Liver (tissue), 9 donors: Measurements from ENCODE around the gene GALNT9. TPM values are rescaled to one million over a fixed set of nuclear protein-coding genes. Genes with fewer than 3 reads are reported as not detected.

Source experiments
- DNase-seq: peaks from one replicate; pipeline ENCODE4 v3.0.0-alpha.2; 2017; ENCODE audit warnings: low spot score
- H3K27ac ChIP-seq, 2 donors: one replicate each; pipeline ENCODE4 v1.7.0; 2013; ENCODE audit warnings: inconsistent platforms in 2 of 2, low read length in 2 of 2, control low read depth in 1 of 2, low read depth in 1 of 2, mild to moderate bottlenecking in 1 of 2
- H3K27me3 ChIP-seq, 4 donors: one replicate each; pipeline versions ENCODE4 v1.6.1 to v1.7.0; 2013; ENCODE audit warnings: low read length in 3 of 4, inconsistent platforms in 1 of 4, mild to moderate bottlenecking in 1 of 4, moderate library complexity in 1 of 4; ENCODE audit not compliant: control insufficient read depth in 4 of 4, insufficient read depth in 4 of 4
- H3K36me3 ChIP-seq, 4 donors: one replicate each; pipeline versions ENCODE4 v1.6.1 to v1.7.0; 2013; ENCODE audit warnings: low read length in 3 of 4, mild to moderate bottlenecking in 3 of 4, low read depth in 1 of 4, moderate library complexity in 1 of 4; ENCODE audit not compliant: control insufficient read depth in 4 of 4, insufficient read depth in 3 of 4
- H3K4me1 ChIP-seq, 4 donors: one replicate each; pipeline versions ENCODE4 v1.6.1 to v1.7.0; 2013; ENCODE audit warnings: low read length in 3 of 4, mild to moderate bottlenecking in 3 of 4, moderate library complexity in 1 of 4; ENCODE audit not compliant: control insufficient read depth in 4 of 4, insufficient read depth in 4 of 4
- H3K4me3 ChIP-seq, 3 donors: one replicate each; pipeline versions ENCODE4 v1.6.1 to v1.7.0; 2013; ENCODE audit warnings: low read length in 3 of 3, control low read depth in 1 of 3, low read depth in 1 of 3, mild to moderate bottlenecking in 1 of 3
- H3K9ac ChIP-seq, 2 donors: one replicate each; pipeline ENCODE4 v1.7.0; 2013; ENCODE audit warnings: low read length in 2 of 2, mild to moderate bottlenecking in 2 of 2, moderate library complexity in 2 of 2, control low read depth in 1 of 2, low read depth in 1 of 2
- H3K9me3 ChIP-seq, 4 donors: one replicate each; pipeline versions ENCODE4 v1.6.1 to v1.7.0; 2013; ENCODE audit warnings: low read length in 3 of 4; ENCODE audit not compliant: control insufficient read depth in 4 of 4
- EGR1 ChIP-seq, 2 donors: IDR thresholded peaks; 2 replicates each; pipeline ENCODE4 v1.6.1; 2016 to 2018; ENCODE audit warnings: antibody characterized with exemption in 2 of 2, low read depth in 2 of 2
- FOXA1 ChIP-seq: IDR thresholded peaks from 2 replicates; pipeline ENCODE4 v1.6.1; 2016; ENCODE audit warnings: antibody characterized with exemption
- FOXA2 ChIP-seq: IDR thresholded peaks from 2 replicates; pipeline ENCODE4 v1.6.1; 2016; ENCODE audit warnings: antibody characterized with exemption
- GABPA ChIP-seq, 2 donors: IDR thresholded peaks in 1 of 2; conservative IDR thresholded peaks in 1 of 2; 2 replicates each; pipeline ENCODE4 v1.6.1; 2016; ENCODE audit warnings: antibody characterized with exemption in 2 of 2, mild to moderate bottlenecking in 1 of 2, moderate library complexity in 1 of 2
- HNF4A ChIP-seq, 2 donors: conservative IDR thresholded peaks; 2 replicates each; pipeline ENCODE4 v1.6.1; 2016; ENCODE audit warnings: antibody characterized with exemption in 2 of 2, mild to moderate bottlenecking in 2 of 2
- HNF4G ChIP-seq: IDR thresholded peaks from 2 replicates; pipeline ENCODE4 v1.6.1; 2016; ENCODE audit warnings: antibody characterized with exemption
- JUND ChIP-seq, 2 donors: IDR thresholded peaks; 2 replicates each; pipeline ENCODE4 v1.6.1; 2016; ENCODE audit warnings: antibody characterized with exemption in 2 of 2
- NR2F2 ChIP-seq: IDR thresholded peaks from 2 replicates; pipeline ENCODE4 v1.6.1; 2016; ENCODE audit warnings: antibody characterized with exemption
- RAD21 ChIP-seq, 2 donors: IDR thresholded peaks; 2 replicates each; pipeline ENCODE4 v1.6.1; 2016; ENCODE audit warnings: antibody characterized with exemption in 2 of 2, mild to moderate bottlenecking in 2 of 2
- RXRA ChIP-seq, 2 donors: IDR thresholded peaks; 2 replicates each; pipeline ENCODE4 v1.6.1; 2017 to 2018; ENCODE audit warnings: antibody characterized with exemption in 2 of 2, mild to moderate bottlenecking in 1 of 2
- SP1 ChIP-seq: IDR thresholded peaks from 2 replicates; pipeline ENCODE4 v1.6.1; 2018; ENCODE audit warnings: antibody characterized with exemption, mild to moderate bottlenecking
- TAF1 ChIP-seq: conservative IDR thresholded peaks from 2 replicates; pipeline ENCODE4 v1.6.1; 2016; ENCODE audit warnings: antibody characterized with exemption, mild to moderate bottlenecking
- YY1 ChIP-seq: IDR thresholded peaks from 2 replicates; pipeline ENCODE4 v1.6.1; 2016; ENCODE audit warnings: antibody characterized with exemption, mild to moderate bottlenecking
- WGBS: extraction: QIAGEN DNeasy Blood & Tissue Kit; methylation state at CpG from one replicate; pipeline ENCODE4 v1.1.7; 2013; 5-methylcytosine and 5-hydroxymethylcytosine counted together
- polyA plus RNA-seq, 2 donors: library from polyadenylated mRNA; stranded (reverse) in 1 of 2; unstranded in 1 of 2; fragments of 200-250 nt in 1 of 2; fragments of >200 nt in 1 of 2; fragmentation: Nextera tagmentation in 1 of 2; extraction: Ambion mirVana in 1 of 2; gene quantifications; one replicate each; pipeline versions ENCODE4 v1.2.1 to v1.2.3, GENCODE V29; 2013 to 2015
- total RNA-seq, 2 donors: library from RNA; depleted of rRNA; stranded (reverse); fragments of >200 nt; gene quantifications; one replicate each; pipeline ENCODE4 v1.2.3, GENCODE V29; 2014
- TF ChIP-seq, protein P1 (sequence below): fragments of 150-350 bp; IDR thresholded peaks from 2 replicates; pipeline ENCODE4 v1.5.1; 2017; ENCODE audit warnings: improper control_type of control experiment, low read depth, low read length; ENCODE audit not compliant: missing input control
- TF ChIP-seq, protein P2 (sequence below): IDR thresholded peaks from 2 replicates; pipeline ENCODE4 v1.6.1; 2016; ENCODE audit warnings: antibody characterized with exemption
- TF ChIP-seq, protein P3 (sequence below): IDR thresholded peaks from 2 replicates; pipeline ENCODE4 v1.6.1; 2016; ENCODE audit warnings: antibody characterized with exemption, mild to moderate bottlenecking
- TF ChIP-seq, protein P4 (sequence below): IDR thresholded peaks from 2 replicates; pipeline ENCODE4 v1.6.1; 2016; ENCODE audit warnings: antibody characterized with exemption
- TF ChIP-seq, protein P5 (sequence below): IDR thresholded peaks from 2 replicates; pipeline ENCODE4 v1.6.1; 2016; ENCODE audit warnings: antibody characterized with exemption
- donor health status: healthy.
- donor health status: healthy.
- donor health status: healthy.
- donor health status: healthy.
- donor health status: healthy.

GALNT9 gene
- total and polyA plus RNA-seq, 4 donors: 0.05 to 0.25 (median 0.09) TPM; not detected in 1

DNA sequence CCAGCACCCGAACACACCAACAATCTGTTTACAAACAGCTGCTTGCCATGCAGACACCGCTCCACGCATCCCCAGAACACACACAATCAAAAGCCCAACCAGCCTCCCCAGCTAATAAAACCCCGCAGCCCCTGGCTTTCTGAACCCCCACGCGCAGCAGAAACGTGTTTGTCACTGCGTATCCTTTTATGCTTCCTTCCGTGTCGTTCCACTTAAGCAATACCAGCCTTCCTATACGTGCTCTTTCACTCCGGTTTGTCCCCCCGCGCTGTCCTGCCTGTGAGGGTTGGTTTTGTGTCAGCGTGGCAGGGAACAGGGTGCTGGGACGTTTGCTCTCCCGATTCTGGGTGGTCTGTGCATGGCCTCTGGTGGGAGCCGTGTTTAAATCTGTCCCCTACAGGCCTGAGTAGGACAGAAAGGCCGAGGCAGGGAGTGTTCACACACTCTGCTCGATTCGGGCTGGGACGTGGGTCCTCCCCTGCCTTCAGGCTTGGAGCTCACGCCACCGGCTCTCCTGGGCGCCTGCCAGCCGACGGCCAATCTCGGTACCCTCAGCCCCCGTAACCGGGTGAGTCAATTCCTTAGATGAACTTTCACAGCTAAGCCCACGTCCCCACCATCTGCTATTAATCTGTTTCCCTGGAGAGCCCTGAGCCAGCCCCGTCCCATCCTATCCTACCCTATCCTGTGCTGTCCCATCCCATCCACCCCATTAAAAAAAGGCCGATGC is 125.2 kb downstream of the GALNT9 start:
- Histone ChIP-seq H3K9me3 (peaks cover 0 to 3% (median 0%) of the 10 kb centered on the region in 4 donors), H3K4me3 (no peak overlapping the region), H3K4me1 (no peaks in the 10 kb centered on the region), H3K9ac (no peak overlapping the region), H3K36me3 (no peaks in the 10 kb centered on the region), H3K27ac (no peak overlapping the region), H3K27me3 (peaks cover 0 to 3% (median 0%) of the 10 kb centered on the region in 4 donors)
- WGBS: 70% methylated on average over 33 of the region's 33 CpGs
- no peak for DNase-seq
- TF ChIP-seq TAF1 (no peak), HNF4A (conservative IDR thresholded peaks at IDR 0.05) (no peak), YY1 (no peak), GABPA (IDR thresholded peaks at IDR 0.05 in 1 of 2, conservative IDR thresholded peaks at IDR 0.05 in 1 of 2) (no peak), NR2F2 (no peak), JUND (IDR thresholded peaks at IDR 0.05) (no peak), FOXA2 (no peak), FOXA1 (no peak), HNF4G (no peak), SP1 (no peak), RXRA (IDR thresholded peaks at IDR 0.05) (no peak), RAD21 (IDR thresholded peaks at IDR 0.05) (no peak), EGR1 (IDR thresholded peaks at IDR 0.05; ENCODE audit: low read depth in 2 of 2) (no peak)
- TF ChIP-seq, protein P1, sequence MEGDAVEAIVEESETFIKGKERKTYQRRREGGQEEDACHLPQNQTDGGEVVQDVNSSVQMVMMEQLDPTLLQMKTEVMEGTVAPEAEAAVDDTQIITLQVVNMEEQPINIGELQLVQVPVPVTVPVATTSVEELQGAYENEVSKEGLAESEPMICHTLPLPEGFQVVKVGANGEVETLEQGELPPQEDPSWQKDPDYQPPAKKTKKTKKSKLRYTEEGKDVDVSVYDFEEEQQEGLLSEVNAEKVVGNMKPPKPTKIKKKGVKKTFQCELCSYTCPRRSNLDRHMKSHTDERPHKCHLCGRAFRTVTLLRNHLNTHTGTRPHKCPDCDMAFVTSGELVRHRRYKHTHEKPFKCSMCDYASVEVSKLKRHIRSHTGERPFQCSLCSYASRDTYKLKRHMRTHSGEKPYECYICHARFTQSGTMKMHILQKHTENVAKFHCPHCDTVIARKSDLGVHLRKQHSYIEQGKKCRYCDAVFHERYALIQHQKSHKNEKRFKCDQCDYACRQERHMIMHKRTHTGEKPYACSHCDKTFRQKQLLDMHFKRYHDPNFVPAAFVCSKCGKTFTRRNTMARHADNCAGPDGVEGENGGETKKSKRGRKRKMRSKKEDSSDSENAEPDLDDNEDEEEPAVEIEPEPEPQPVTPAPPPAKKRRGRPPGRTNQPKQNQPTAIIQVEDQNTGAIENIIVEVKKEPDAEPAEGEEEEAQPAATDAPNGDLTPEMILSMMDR: no peak
- TF ChIP-seq, protein P2, sequence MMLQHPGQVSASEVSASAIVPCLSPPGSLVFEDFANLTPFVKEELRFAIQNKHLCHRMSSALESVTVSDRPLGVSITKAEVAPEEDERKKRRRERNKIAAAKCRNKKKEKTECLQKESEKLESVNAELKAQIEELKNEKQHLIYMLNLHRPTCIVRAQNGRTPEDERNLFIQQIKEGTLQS: no peak
- TF ChIP-seq, protein P3, sequence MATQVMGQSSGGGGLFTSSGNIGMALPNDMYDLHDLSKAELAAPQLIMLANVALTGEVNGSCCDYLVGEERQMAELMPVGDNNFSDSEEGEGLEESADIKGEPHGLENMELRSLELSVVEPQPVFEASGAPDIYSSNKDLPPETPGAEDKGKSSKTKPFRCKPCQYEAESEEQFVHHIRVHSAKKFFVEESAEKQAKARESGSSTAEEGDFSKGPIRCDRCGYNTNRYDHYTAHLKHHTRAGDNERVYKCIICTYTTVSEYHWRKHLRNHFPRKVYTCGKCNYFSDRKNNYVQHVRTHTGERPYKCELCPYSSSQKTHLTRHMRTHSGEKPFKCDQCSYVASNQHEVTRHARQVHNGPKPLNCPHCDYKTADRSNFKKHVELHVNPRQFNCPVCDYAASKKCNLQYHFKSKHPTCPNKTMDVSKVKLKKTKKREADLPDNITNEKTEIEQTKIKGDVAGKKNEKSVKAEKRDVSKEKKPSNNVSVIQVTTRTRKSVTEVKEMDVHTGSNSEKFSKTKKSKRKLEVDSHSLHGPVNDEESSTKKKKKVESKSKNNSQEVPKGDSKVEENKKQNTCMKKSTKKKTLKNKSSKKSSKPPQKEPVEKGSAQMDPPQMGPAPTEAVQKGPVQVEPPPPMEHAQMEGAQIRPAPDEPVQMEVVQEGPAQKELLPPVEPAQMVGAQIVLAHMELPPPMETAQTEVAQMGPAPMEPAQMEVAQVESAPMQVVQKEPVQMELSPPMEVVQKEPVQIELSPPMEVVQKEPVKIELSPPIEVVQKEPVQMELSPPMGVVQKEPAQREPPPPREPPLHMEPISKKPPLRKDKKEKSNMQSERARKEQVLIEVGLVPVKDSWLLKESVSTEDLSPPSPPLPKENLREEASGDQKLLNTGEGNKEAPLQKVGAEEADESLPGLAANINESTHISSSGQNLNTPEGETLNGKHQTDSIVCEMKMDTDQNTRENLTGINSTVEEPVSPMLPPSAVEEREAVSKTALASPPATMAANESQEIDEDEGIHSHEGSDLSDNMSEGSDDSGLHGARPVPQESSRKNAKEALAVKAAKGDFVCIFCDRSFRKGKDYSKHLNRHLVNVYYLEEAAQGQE: no peak
- TF ChIP-seq, protein P4, sequence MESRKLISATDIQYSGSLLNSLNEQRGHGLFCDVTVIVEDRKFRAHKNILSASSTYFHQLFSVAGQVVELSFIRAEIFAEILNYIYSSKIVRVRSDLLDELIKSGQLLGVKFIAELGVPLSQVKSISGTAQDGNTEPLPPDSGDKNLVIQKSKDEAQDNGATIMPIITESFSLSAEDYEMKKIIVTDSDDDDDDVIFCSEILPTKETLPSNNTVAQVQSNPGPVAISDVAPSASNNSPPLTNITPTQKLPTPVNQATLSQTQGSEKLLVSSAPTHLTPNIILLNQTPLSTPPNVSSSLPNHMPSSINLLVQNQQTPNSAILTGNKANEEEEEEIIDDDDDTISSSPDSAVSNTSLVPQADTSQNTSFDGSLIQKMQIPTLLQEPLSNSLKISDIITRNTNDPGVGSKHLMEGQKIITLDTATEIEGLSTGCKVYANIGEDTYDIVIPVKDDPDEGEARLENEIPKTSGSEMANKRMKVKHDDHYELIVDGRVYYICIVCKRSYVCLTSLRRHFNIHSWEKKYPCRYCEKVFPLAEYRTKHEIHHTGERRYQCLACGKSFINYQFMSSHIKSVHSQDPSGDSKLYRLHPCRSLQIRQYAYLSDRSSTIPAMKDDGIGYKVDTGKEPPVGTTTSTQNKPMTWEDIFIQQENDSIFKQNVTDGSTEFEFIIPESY: no peak
- TF ChIP-seq, protein P5, sequence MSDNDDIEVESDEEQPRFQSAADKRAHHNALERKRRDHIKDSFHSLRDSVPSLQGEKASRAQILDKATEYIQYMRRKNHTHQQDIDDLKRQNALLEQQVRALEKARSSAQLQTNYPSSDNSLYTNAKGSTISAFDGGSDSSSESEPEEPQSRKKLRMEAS: no peak
